H9 (cell line): ENCODE measurements around the gene SELENOI. TPM values are rescaled to one million over a fixed set of nuclear protein-coding genes. Genes with fewer than 3 reads are reported as not detected.

Source experiments
- DNase-seq: peaks from one replicate; pipeline ENCODE4 v3.0.0-alpha.2; 2017
- H2AFZ ChIP-seq: one replicate; pipeline ENCODE4 v1.6.1; 2013; ENCODE audit warnings: mild to moderate bottlenecking, low read length, control low read depth, moderate library complexity
- H2AK5ac ChIP-seq: 2 replicates; pipeline ENCODE4 v1.6.1; 2013; ENCODE audit warnings: low read length, control low read depth, mixed read lengths; ENCODE audit not compliant: insufficient read length
- H2BK120ac ChIP-seq: one replicate; pipeline ENCODE4 v1.6.1; 2013; ENCODE audit warnings: low read depth, mild to moderate bottlenecking, low read length, control low read depth, inconsistent platforms; ENCODE audit not compliant: poor library complexity, severe bottlenecking
- H2BK12ac ChIP-seq: 2 replicates; pipeline ENCODE4 v1.6.1; 2013; ENCODE audit warnings: low read length, control low read depth, mixed read lengths, low read depth; ENCODE audit not compliant: insufficient read length
- H2BK15ac ChIP-seq: 2 replicates; pipeline ENCODE4 v1.6.1; 2013; ENCODE audit warnings: low read depth, low read length, control low read depth
- H2BK20ac ChIP-seq: one replicate; pipeline ENCODE4 v1.6.1; 2013; ENCODE audit warnings: low read depth, mild to moderate bottlenecking, low read length, control low read depth, inconsistent platforms; ENCODE audit not compliant: poor library complexity, severe bottlenecking
- H2BK5ac ChIP-seq: 2 replicates; pipeline ENCODE4 v1.6.1; 2013; ENCODE audit warnings: low read length, control low read depth, mixed read lengths; ENCODE audit not compliant: insufficient read length
- H3K14ac ChIP-seq: 2 replicates; pipeline ENCODE4 v1.6.1; 2013; ENCODE audit warnings: low read length, control low read depth; ENCODE audit not compliant: insufficient read depth
- H3K18ac ChIP-seq: 2 replicates; pipeline ENCODE4 v1.6.1; 2013; ENCODE audit warnings: low read depth, mild to moderate bottlenecking, mixed read lengths, low read length, control low read depth; ENCODE audit not compliant: insufficient read length
- H3K23ac ChIP-seq: 2 replicates; pipeline ENCODE4 v1.6.1; 2013; ENCODE audit warnings: low read length, control low read depth, mixed read lengths, low read depth; ENCODE audit not compliant: insufficient read length
- H3K23me2 ChIP-seq: 2 replicates; pipeline ENCODE4 v1.6.1; 2013; ENCODE audit warnings: low read depth, mild to moderate bottlenecking, mixed read lengths, low read length, control low read depth; ENCODE audit not compliant: insufficient read length, poor library complexity, severe bottlenecking
- H3K27ac ChIP-seq: 2 replicates; pipeline ENCODE4 v1.5.1; 2013; ENCODE audit warnings: low read length, control low read depth, mixed read lengths, low read depth; ENCODE audit not compliant: insufficient read length
- H3K27me3 ChIP-seq: 2 replicates; pipeline ENCODE4 v1.6.1; 2013; ENCODE audit warnings: low read length, control low read depth, inconsistent platforms; ENCODE audit not compliant: insufficient read depth
- H3K4ac ChIP-seq: 2 replicates; pipeline ENCODE4 v1.6.1; 2013; ENCODE audit warnings: low read depth, mild to moderate bottlenecking, control low read depth, inconsistent platforms, low read length, moderate library complexity
- H3K4me1 ChIP-seq: 2 replicates; pipeline ENCODE4 v1.6.1; 2013; ENCODE audit warnings: low read length, control low read depth, inconsistent platforms; ENCODE audit not compliant: insufficient read depth
- H3K4me2 ChIP-seq: 2 replicates; pipeline ENCODE4 v1.6.1; 2013; ENCODE audit warnings: low read length, control low read depth, mixed read lengths; ENCODE audit not compliant: insufficient read length, insufficient read depth
- H3K56ac ChIP-seq: 2 replicates; pipeline ENCODE4 v1.6.1; 2013; ENCODE audit warnings: low read depth, mild to moderate bottlenecking, mixed read lengths, low read length, control low read depth; ENCODE audit not compliant: insufficient read length
- H3K79me1 ChIP-seq: 2 replicates; pipeline ENCODE4 v1.6.1; 2013; ENCODE audit warnings: low read depth, mild to moderate bottlenecking, moderate library complexity, low read length, control low read depth, inconsistent platforms; ENCODE audit not compliant: insufficient read depth, poor library complexity, severe bottlenecking
- H3K79me2 ChIP-seq: 2 replicates; pipeline ENCODE4 v1.6.1; 2013; ENCODE audit warnings: low read length, control low read depth, inconsistent platforms; ENCODE audit not compliant: insufficient read depth
- H3K9ac ChIP-seq: 2 replicates; pipeline ENCODE4 v1.6.1; 2013; ENCODE audit warnings: low read length, control low read depth, mixed read lengths; ENCODE audit not compliant: insufficient read length; ENCODE audit errors: extremely low read depth
- H3K9me3 ChIP-seq: one replicate; pipeline ENCODE4 v1.6.1; 2013; ENCODE audit warnings: low read depth, low read length, inconsistent platforms; ENCODE audit not compliant: control insufficient read depth
- H3T11ph ChIP-seq: one replicate; pipeline ENCODE4 v1.6.1; 2013; ENCODE audit warnings: mild to moderate bottlenecking, low read length, control low read depth, inconsistent platforms
- H4K20me1 ChIP-seq: one replicate; pipeline ENCODE4 v1.6.1; 2013; ENCODE audit not compliant: control insufficient read depth, insufficient read length, insufficient read depth
- H4K5ac ChIP-seq: 2 replicates; pipeline ENCODE4 v1.6.1; 2013; ENCODE audit warnings: low read depth, mild to moderate bottlenecking, mixed read lengths, low read length, control low read depth; ENCODE audit not compliant: insufficient read length
- H4K8ac ChIP-seq: replicated peaks from 2 replicates; pipeline ENCODE4 v1.6.1; 2013; ENCODE audit warnings: low read length, control low read depth, mixed read lengths, low read depth; ENCODE audit not compliant: insufficient read length
- H4K91ac ChIP-seq: 2 replicates; pipeline ENCODE4 v1.6.1; 2013; ENCODE audit warnings: low read depth, mild to moderate bottlenecking, moderate library complexity, mixed read lengths, low read length, control low read depth; ENCODE audit not compliant: insufficient read length
- H3K27ac Mint-ChIP-seq, 3 experiments: 2 replicates in 2 of 3; 3 replicates in 1 of 3; pipeline ENCODE4 v1.8.0; 2020 to 2021; ENCODE audit warnings: mixed read lengths in 3 of 3, mild to moderate bottlenecking in 1 of 3, moderate library complexity in 1 of 3
- H3K27me3 Mint-ChIP-seq: 2 replicates; pipeline ENCODE4 v1.8.0; 2021; ENCODE audit warnings: low read depth, mild to moderate bottlenecking, moderate library complexity, mixed read lengths
- H3K36me3 Mint-ChIP-seq, 3 experiments: 2 replicates in 2 of 3; 3 replicates in 1 of 3; pipeline ENCODE4 v1.8.0; 2020 to 2021; ENCODE audit warnings: low read depth in 3 of 3, mixed read lengths in 3 of 3; ENCODE audit not compliant: insufficient read depth in 1 of 3
- H3K4me1 Mint-ChIP-seq, 2 experiments: 2 replicates each; pipeline ENCODE4 v1.8.0; 2020; ENCODE audit warnings: mixed read lengths in 2 of 2
- H3K4me3 Mint-ChIP-seq, 2 experiments: 2 replicates in 1 of 2; 3 replicates in 1 of 2; pipeline ENCODE4 v1.8.0; 2020 to 2021; ENCODE audit warnings: mild to moderate bottlenecking in 2 of 2, mixed read lengths in 2 of 2, moderate library complexity in 1 of 2
- H3K9me3 Mint-ChIP-seq, 2 experiments: 2 replicates in 1 of 2; 3 replicates in 1 of 2; pipeline ENCODE4 v1.8.0; 2020; ENCODE audit warnings: mild to moderate bottlenecking in 2 of 2, mixed read lengths in 2 of 2, moderate library complexity in 1 of 2
- WGBS: extraction: QIAGEN DNeasy Blood & Tissue Kit; methylation state at CpG from one replicate; pipeline ENCODE4 v1.1.7; 2013; ENCODE audit warnings: missing lambda C conversion rate, low lambda C conversion rate, mixed read lengths; ENCODE audit not compliant: insufficient read length; ENCODE audit errors: extremely low coverage; 5-methylcytosine and 5-hydroxymethylcytosine counted together
- total RNA-seq: library from RNA; stranded (reverse); gene quantifications from 2 replicates; pipeline ENCODE4 v1.2.1, GENCODE V29; 2021
- TF ChIP-seq, protein P1 (sequence below): fragments of 200-600 bp; sonication (generic); conservative IDR thresholded peaks from 3 replicates; pipeline ENCODE4 v1.8.0; 2021; ENCODE audit warnings: antibody characterized with exemption, mild to moderate bottlenecking

The SELENOI gene
- total RNA-seq, 1 experiment from 2014 or later = 41.9 TPM

DNA sequence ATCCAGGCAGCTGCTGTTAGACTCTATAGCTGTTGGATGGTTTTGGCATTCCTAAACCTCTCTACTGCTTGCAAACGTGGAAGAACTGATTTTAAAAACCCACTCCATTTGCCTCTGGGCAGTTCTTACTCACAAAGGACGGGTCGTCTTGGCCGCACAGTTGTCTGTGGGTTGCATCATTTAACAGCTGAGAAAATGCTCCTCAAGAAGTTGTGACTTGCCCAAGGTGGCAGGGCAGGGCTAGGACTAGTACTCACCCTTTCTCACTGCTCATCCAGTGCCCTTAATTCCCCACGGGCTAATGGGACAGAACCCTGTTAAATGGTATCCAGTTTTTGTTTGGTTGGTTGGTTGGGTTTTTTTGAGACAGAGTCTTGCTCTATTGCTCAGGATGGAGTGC is 54.8 kb downstream of the SELENOI start:
- no peak overlapping the region for H2BK15ac ChIP-seq
- no CpG with 5 or more reads among the region's 5 CpGs for WGBS
- no peak overlapping the region for H3T11ph ChIP-seq
- no peaks in the 10 kb centered on the region for H3K36me3 Mint-ChIP-seq
- H4K8ac ChIP-seq = no peak overlapping the region
- H3K27me3 ChIP-seq = no peaks in the 10 kb centered on the region
- TF ChIP-seq, protein P1, sequence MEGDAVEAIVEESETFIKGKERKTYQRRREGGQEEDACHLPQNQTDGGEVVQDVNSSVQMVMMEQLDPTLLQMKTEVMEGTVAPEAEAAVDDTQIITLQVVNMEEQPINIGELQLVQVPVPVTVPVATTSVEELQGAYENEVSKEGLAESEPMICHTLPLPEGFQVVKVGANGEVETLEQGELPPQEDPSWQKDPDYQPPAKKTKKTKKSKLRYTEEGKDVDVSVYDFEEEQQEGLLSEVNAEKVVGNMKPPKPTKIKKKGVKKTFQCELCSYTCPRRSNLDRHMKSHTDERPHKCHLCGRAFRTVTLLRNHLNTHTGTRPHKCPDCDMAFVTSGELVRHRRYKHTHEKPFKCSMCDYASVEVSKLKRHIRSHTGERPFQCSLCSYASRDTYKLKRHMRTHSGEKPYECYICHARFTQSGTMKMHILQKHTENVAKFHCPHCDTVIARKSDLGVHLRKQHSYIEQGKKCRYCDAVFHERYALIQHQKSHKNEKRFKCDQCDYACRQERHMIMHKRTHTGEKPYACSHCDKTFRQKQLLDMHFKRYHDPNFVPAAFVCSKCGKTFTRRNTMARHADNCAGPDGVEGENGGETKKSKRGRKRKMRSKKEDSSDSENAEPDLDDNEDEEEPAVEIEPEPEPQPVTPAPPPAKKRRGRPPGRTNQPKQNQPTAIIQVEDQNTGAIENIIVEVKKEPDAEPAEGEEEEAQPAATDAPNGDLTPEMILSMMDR = no peak
- no peak overlapping the region for H2BK12ac ChIP-seq
- no peak overlapping the region for H3K27ac Mint-ChIP-seq
- H3K9me3 ChIP-seq = no peaks in the 10 kb centered on the region
- no peaks in the 10 kb centered on the region for H3K23me2 ChIP-seq
- H3K4me3 Mint-ChIP-seq = no peak overlapping the region
- no peak overlapping the region for H4K5ac ChIP-seq
- no peak overlapping the region for H2AFZ ChIP-seq
- peaks cover 12% of the 10 kb centered on the region in 2 experiments; a peak in 3 of 4 replicates for H3K4me1 Mint-ChIP-seq
- no peak overlapping the region for H3K18ac ChIP-seq
- no peaks in the 10 kb centered on the region for H4K20me1 ChIP-seq
- no peaks in the 10 kb centered on the region for H3K4me1 ChIP-seq
- H3K79me1 ChIP-seq = no peaks in the 10 kb centered on the region
- H4K91ac ChIP-seq = no peak overlapping the region
- H2BK120ac ChIP-seq = no peak overlapping the region
- H3K9me3 Mint-ChIP-seq = no peaks in the 10 kb centered on the region
- no peak overlapping the region for H3K56ac ChIP-seq
- no peak overlapping the region for H3K4me2 ChIP-seq
- H3K9ac ChIP-seq = no peak overlapping the region
- H3K79me2 ChIP-seq = no peaks in the 10 kb centered on the region
- no peak for DNase-seq
- H3K23ac ChIP-seq = no peak overlapping the region
- no peak overlapping the region for H2BK20ac ChIP-seq
- no peak overlapping the region for H2AK5ac ChIP-seq
- H3K27me3 Mint-ChIP-seq = peaks cover 10% of the 10 kb centered on the region
- H3K14ac ChIP-seq = no peak overlapping the region
- H3K27ac ChIP-seq = no peak overlapping the region
- H2BK5ac ChIP-seq = no peak overlapping the region
- H3K4ac ChIP-seq = no peak overlapping the region
